ENCODE results near the gene ATP23. TPM values are rescaled to one million over a fixed set of nuclear protein-coding genes. Genes with fewer than 3 reads are reported as not detected.

Gene ATP23
- total and polyA plus RNA-seq, 12 donors: 2.8 to 11.3 (median 6.8) TPM

- ATAC-seq: peak in 1 of 8 donors; percentile 1
- WGBS, 2 donors: 60% methylated on average over 6 of the region's 6 CpGs
- intact Hi-C loops (cut with DNase I): loop anchor here in 7 of 10 donors (1.0 to 5.0 kb wide), 5 partner anchors 48 to 62 kb away; partner anchors contain the start of gene CTDSP2 (in 1 of the 7)
Measured at GRCh38 chr12:57894399-57895292, 46.7 kb upstream of the ATP23 start.

GRCh38 chr12:57895389-57896114 is 45.8 kb upstream of the ATP23 start:
- Histone ChIP-seq H3K9me3 (no peaks in the 10 kb centered on the region), H3K36me3 (no peaks in the 10 kb centered on the region), H3K27ac (peak overlapping the region; percentile 92 to 100 (median 98)), H3K27me3 (no peaks in the 10 kb centered on the region), H3K4me3 (peak overlapping the region in 5 of 10 donors; percentile 52 to 69 (median 66)), H3K4me1 (peaks cover 34 to 93% (median 82%) of the 10 kb centered on the region in 9 donors)
- ATAC-seq: no peak
- 48 to 50% methylated on average over 5 of the region's 5 CpGs for WGBS, 2 donors
- TF ChIP-seq CTCF (IDR thresholded peaks at IDR 0.05): no peak
- DNase-seq: no peak
- intact Hi-C loops (cut with DNase I): loop anchor here in 8 of 10 donors (1.0 to 5.0 kb wide), 7 partner anchors 49 to 65 kb away; partner anchors contain the start of gene CTDSP2 (in 1 of the 8)

More at GRCh38 chr12:57894399-57895292, 46.7 kb upstream of the ATP23 start:
- Histone ChIP-seq H3K4me1 (peaks cover 38 to 100% (median 91%) of the 10 kb centered on the region in 9 donors), H3K27me3 (no peaks in the 10 kb centered on the region), H3K4me3 (peak overlapping the region in 5 of 10 donors; percentile 8 to 30 (median 10)), H3K9me3 (no peaks in the 10 kb centered on the region), H3K36me3 (no peaks in the 10 kb centered on the region), H3K27ac (peak overlapping the region; percentile 92 to 100 (median 98))
- DNase-seq: no peak
- TF ChIP-seq CTCF (IDR thresholded peaks at IDR 0.05): no peak

- ATAC-seq (peak in 2 of 8 donors; percentile 1), DNase-seq (peak in 1 of 2 donors; percentile 28)
- H3K27ac ChIP-seq: peak overlapping the region; percentile 92 to 100 (median 98)
- peak in 7 of 9 donors; percentile 9 to 43 (median 27) for TF ChIP-seq CTCF (IDR thresholded peaks at IDR 0.05)
- 10 to 13% methylated on average over 6 of the region's 6 CpGs for WGBS, 2 donors
- no peaks in the 10 kb centered on the region for H3K27me3 ChIP-seq
- H3K4me1 ChIP-seq: peaks cover 34 to 88% (median 78%) of the 10 kb centered on the region in 9 donors
- H3K4me3 ChIP-seq: peak overlapping the region; percentile 29 to 69 (median 64)
- H3K36me3 ChIP-seq: no peaks in the 10 kb centered on the region
- intact Hi-C loops (cut with DNase I): loop anchor here in 8 of 10 donors (2.0 to 5.0 kb wide), 4 partner anchors 59 to 65 kb away; no protein-coding TSS in a partner anchor
- H3K9me3 ChIP-seq: no peaks in the 10 kb centered on the region
Measured at GRCh38 chr12:57896115-57896433, 45.3 kb upstream of the ATP23 start.
